Transverse colon (tissue), 4 donors: ENCODE measurements around the gene LOXL1.

ENCODE experiments used
- CTCF ChIP-seq, 5 experiments: fragments of 200-600 bp in 3 of 5; fragments of 450-650 bp in 2 of 5; sonication (generic) in 3 of 5; IDR thresholded peaks; 1 replicate in 2 of 5; 2 replicates in 3 of 5; pipeline ENCODE4 v1.5.1; 2016 to 2017; ENCODE audit warnings: antibody characterized with exemption in 5 of 5, inconsistent platforms in 3 of 5, mild to moderate bottlenecking in 2 of 5, moderate library complexity in 1 of 5
- POLR2AphosphoS5 ChIP-seq, 3 donors: sonication (generic); formaldehyde crosslinking; IDR thresholded peaks; one replicate each; pipeline ENCODE4 v1.6.1; 2016; ENCODE audit warnings: antibody characterized with exemption in 3 of 3

DNA sequence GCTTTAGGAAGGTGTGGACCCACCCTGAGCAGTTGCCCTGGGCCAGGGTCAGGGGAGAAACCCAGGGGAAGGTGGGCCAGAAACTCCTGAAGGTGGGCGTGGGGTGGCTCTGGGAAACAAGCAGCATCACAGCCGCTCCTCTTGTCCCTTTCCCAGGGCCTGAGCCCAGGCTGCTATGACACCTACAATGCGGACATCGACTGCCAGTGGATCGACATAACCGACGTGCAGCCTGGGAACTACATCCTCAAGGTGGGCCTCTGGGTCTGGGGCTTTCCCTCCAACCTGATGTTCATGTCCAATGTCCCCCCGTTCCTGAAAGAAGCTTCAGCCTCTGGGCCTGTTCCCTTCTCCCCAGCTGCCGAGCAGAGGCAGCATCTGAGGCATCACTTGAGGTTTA is 21.4 kb downstream of the LOXL1 start:
- TF ChIP-seq CTCF (IDR thresholded peaks at IDR 0.05), result no peak
- no peak for TF ChIP-seq POLR2AphosphoS5 (IDR thresholded peaks at IDR 0.05)
